ENCODE results near the gene BEND6.

BEND6 gene

DNA sequence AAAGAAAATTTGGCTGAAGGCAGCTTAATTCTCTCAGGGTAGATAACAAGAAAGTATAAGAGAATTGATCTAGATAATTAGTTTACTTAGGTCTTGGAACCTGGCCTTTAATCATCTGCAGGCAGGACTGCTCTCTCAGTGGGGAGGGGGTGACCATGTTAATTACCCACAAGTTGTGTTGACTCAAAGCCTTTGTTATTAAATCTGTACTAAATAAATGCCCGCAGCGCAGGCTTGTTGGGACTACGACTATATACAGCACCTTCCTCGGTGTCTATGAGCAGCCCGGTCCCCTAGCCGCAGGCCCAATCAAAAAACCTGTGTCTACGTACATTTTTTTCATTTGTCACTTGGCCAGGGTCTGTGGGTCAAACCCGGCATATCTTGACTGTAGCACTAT is 119.5 kb downstream of the BEND6 start:
- Histone ChIP-seq H3K4me3 (ENCODE audit: low read depth, low read length) (no peak overlapping the region), H3K27ac (no peak overlapping the region), H3K36me3 (replicated peaks) (no peaks in the 10 kb centered on the region), H3K27me3 (replicated peaks) (no peaks in the 10 kb centered on the region)
- TF ChIP-seq CTCF (IDR thresholded peaks at IDR 0.05; ENCODE audit: low read depth, low read length, missing control alignments), result no peak
- in situ Hi-C loops (cut with HindIII; ENCODE audit: low pct_ligation_motif_present, low sequenced_read_pairs), result no loop called here
- no peak for DNase-seq

DNA sequence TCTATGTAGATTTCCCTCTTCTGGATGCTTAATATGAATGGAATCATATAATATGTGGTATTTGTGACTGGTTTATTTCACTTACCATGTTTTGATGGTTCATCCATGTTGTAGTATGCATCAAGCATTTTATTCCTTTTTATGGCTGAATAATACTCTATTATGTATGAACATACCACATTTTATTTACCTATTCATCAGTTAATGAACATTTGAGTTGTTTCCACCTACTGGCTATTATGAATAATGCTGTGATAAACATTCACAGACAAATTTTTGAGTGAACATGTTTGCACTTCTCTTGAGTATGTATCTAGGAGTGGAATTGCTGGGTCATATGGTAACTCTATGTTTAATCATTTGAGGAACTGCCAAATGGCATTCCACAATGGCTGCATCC is 120.2 kb downstream of the BEND6 start:
- Histone ChIP-seq H3K4me3 (ENCODE audit: low read depth, low read length) (no peak overlapping the region), H3K36me3 (replicated peaks) (no peaks in the 10 kb centered on the region), H3K27me3 (replicated peaks) (no peaks in the 10 kb centered on the region), H3K27ac (no peak overlapping the region)
- no peak for TF ChIP-seq CTCF (IDR thresholded peaks at IDR 0.05; ENCODE audit: low read depth, low read length, missing control alignments)
- in situ Hi-C loops (cut with HindIII; ENCODE audit: low pct_ligation_motif_present, low sequenced_read_pairs), result no loop called here
- DNase-seq, result no peak

Measured in brain microvascular endothelial cell (primary cell).